ENCODE data around the gene MYOCOS.
"Not testable (repeated sequence)": the region's sequence is repeated elsewhere in the genome, so short reads cannot be mapped to it uniquely, and the experiment has no call there.

Gene MYOCOS

DNA sequence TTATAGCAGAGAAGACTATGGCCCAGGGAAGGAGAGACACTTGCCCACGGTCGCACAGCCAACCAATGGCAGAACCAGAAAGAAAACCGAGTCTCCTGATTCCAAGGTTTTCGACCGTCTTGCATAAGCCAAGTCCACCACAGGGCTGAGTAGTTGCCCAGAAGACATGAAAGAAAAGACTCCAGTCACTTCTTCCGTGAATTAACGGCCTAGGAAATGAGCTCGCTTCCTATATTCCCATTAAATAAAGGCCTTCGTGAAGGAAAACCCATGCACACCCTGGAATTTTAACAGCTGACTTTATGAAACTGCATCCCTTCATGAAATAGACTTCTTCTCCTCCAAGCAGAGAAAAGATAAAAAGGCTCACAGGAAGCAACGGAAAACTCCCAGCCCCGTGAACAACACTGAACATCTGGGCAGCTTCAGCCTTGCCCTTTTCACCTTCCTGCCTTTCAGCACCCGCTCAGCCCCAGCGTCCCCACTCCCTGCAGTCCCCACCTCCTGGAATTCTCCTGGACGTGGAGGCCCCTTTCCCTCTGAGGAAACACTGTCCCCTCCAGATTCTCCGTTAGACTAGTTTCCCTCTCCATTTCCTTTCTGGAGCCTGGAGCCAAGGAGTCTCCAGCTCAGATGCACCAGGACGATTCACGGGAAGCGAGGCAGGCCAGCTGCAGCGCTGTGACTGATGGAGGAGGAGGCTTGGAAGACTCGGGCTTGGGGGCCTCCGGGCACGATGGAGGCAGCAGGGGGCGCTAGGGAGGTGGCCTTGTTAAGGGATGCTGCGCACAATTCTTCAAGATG, 33.1 kb downstream of the MYOCOS start:
- DNase-seq (ENCODE audit: low read depth), result no peak
- no peak overlapping the region for H3K4me3 ChIP-seq (ENCODE audit: low read depth, low read length)

DNA sequence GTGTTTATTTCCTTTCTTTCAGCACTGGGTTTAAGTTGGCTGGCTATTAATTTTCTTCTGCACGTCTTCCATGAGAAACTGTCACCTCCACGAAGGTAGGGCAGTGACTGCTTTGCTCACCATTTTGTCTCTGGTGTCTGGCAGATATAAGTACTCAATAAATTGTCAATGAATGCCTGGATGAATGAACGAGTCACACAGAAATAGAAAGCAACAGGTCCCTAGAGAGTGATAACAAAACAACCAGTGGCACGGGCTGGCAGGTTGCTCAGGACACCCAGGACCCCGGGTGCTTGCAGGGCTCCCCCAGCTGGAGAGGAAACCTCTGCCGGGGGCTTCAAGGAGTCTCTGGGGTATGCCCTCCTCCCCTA, 33.7 kb downstream of the MYOCOS start:
- H3K4me3 ChIP-seq (ENCODE audit: low read depth, low read length), result no peak overlapping the region
- no peak for DNase-seq (ENCODE audit: low read depth)

DNA sequence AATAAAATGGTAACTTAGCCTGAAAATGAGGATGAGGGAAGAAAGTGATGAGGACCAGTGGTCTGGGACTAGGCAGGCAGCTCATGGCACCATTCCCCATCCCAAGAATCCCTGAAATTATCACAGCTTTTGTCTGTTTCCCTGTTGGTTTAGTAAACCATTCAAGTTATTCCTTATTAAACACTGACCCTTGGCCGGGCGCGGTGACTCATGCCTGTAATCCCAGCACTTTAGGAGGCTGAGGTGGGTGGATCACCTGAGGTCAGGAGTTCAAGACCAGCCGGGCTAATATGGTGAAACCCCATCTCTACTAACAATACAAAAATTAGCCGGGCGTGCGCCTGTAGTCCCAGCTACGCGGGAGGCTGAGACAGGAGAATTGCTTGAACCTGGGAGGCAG, 34.2 kb downstream of the MYOCOS start:
- not testable (repeated sequence) for H3K4me3 ChIP-seq (ENCODE audit: low read depth, low read length); DNase-seq (ENCODE audit: low read depth)

DNA sequence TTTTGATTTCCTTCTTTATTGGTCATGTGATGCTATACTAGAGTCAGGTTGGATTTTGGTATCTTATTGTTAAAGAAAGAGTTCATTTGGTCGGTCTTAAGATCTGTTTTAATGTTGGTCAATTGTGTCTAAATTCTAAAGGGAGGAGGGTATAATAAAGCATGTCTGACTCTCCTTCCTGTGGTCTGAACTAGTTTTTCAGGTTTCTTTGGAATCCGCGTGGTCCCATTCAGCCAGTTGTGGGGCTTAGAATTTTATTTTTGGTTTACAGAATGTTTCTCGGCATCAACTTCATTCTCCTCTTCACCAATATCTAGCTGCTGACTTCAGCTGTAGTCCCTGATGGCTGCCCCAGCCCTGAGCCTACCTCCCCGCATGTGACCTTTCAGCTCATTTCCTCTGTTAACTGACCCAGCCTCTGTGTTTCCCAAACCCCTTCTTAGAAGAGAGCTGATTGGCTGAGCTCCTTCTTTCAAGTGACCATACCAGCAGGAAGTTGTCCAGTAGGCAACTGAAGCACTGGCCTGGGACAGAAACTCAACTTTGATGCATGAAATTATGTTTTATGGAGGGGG, 39.1 kb downstream of the MYOCOS start:
- no peak overlapping the region for H3K4me3 ChIP-seq (ENCODE audit: low read depth, low read length)
- DNase-seq (ENCODE audit: low read depth), result no peak

DNA sequence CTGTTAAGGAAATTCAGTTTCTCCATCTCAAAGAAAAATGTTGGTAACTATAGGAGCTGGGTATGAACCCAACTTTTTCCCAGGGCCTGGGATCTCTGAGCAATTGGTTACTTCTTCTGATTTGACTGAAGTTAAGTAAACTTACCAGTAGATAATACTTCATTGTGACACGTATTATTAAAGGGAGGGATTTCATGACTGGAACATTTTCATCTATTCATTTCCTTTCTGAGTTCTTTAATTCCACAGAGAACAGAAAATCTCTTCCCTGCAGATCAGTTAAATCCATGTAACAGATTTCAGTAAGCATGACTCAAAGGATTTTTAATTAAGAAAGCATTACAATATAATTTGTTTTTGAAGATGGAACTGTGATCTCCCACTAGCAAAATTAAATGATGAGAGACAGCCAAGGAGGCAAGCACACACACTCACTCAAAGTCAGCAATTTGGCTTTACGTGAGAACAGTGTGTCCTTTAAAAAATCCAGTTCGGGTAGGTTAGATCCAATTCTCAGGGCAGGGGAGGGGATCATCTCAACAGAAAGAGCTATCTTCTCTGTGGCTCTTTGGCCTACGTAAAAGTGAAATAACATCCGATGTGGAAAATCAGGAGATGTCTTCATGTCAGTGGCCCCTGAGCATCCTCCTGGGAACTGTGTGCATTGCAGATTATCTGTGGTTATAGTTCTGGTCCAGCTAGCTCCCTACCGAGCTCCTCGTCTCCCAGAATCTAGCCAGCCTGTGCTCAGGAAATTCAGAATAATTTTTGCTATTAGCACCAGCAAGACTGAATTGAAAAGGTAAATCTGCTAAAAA, 41.2 kb downstream of the MYOCOS start:
- no peak overlapping the region for H3K4me3 ChIP-seq (ENCODE audit: low read depth, low read length)
- DNase-seq (ENCODE audit: low read depth), result no peak

DNA sequence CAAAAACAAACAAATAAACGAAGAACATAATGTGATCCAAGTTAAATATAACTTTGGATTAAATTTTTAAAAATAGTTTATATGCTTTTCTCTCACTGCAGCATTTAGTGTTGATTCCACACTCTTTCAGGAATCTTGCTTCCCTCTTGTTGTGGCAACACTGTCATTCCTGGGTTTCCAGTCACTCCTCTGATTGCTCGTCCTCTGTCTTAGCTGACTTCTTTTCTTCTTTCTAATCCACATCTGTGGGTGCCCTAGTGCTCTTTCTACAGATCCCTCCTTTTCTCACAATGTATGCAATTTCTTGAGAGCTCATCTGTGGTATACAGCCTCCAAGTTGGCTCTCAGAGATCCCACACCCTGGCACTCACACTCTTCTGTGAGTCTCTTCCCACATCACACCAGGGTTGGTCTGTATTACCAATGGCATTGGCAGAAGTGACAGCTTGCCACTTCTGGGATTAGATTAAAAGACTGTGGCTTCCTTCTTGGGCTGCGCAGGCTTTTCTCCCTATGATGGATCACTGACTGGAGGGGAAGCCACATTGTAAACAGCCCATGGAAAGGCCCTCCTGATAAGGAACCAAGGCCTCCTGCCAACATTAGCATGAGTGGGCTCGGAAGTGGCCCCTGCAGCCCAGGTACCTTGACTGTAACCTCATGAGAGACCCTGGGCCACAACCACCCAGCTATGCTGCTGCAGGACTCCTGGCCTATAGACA, 42.0 kb downstream of the MYOCOS start:
- H3K4me3 ChIP-seq (ENCODE audit: low read depth, low read length), result no peak overlapping the region
- DNase-seq (ENCODE audit: low read depth), result no peak

DNA sequence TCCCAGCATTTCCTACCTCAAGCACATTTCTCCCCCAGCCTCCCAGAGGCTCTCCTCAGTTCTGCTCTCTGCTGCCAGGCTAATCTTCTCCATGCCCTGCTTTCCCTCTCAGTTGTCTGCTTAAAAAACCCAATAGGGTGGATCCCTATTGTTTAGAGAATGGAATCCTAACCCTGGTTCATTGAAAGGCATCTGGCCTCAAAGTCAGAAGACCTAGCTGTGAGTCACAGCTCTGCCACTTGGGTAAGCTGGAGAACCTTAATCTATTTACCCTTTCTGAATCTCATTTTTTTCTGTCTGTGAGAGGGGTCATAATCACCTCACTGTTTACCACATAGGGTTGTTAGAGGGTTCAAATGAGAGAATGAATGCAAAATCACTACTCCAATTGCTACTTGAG, 42.9 kb downstream of the MYOCOS start:
- DNase-seq (ENCODE audit: low read depth), result no peak
- H3K4me3 ChIP-seq (ENCODE audit: low read depth, low read length), result no peak overlapping the region

DNA sequence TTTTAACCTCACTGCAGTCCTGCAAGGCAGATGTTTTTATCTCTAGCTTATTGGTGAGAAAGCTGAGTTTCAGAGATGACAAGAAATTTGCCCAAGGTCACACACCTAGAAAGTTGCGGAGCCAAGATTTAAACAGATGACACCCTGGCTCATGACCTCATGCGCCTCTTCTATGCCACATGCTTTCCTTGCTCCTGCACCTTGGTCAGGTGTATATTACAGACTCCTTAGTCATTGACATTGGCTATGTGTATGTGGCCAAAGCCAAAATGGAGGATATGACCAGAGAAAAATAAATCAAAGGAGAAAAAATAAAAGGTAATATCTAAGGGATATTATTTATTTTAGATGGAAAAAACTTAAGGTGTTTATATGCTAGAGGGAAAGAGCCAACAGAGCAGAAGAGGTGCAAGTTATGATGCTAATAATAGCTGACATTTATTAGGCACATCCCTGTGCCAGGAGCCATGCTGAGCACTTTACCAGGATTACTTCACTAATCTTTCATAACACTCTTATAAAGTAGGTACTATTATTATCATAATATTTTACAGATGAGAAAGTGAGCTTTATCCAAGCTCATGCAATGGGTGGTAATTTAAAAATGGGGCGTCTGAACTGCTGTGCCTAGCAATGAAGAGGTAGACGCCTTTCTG, 44.2 kb downstream of the MYOCOS start:
- no peak overlapping the region for H3K4me3 ChIP-seq (ENCODE audit: low read depth, low read length)
- no peak for DNase-seq (ENCODE audit: low read depth)

DNA sequence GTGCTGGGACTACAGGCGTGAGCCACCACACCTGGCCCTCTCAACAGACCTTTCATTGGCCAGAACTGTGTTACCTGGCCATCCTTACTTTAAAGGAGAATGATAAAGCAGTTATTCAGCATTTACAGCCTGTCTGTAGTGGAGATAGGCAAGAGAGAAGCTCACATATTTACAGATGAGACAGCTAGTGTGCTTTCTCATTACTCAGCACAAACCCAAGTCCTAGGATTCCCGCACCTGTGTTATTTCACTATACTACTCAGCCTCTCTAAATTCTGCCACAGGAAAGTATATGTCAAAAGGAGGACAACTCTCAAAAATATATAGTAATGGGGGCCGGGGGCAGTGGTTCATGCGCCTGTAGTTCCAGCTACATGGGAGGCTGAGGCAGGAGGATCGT, 46.3 kb downstream of the MYOCOS start:
- no peak for DNase-seq (ENCODE audit: low read depth)
- H3K4me3 ChIP-seq (ENCODE audit: low read depth, low read length), result no peak overlapping the region

DNA sequence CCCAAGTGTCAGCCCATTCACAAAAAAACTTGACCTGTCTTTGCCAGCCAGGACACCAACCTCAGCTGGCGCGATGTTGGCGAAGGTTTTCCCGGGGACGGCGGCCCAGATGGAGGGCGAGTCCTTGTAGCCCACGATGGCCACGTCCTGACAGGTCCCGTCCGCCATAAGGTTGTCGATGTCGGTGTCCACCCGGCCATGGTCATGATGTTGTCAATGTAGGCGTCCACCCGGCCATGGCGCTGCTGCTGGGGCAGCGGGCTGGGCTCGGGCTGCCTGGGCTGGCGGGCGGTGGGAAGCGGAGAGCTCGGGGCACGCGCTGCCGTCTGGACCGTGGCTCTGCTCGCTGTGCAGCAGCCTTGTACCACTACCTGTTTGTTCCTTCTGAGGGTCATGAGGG, 48.7 kb downstream of the MYOCOS start:
- H3K4me3 ChIP-seq (ENCODE audit: low read depth, low read length), result no peak overlapping the region
- no peak for DNase-seq (ENCODE audit: low read depth)

DNA sequence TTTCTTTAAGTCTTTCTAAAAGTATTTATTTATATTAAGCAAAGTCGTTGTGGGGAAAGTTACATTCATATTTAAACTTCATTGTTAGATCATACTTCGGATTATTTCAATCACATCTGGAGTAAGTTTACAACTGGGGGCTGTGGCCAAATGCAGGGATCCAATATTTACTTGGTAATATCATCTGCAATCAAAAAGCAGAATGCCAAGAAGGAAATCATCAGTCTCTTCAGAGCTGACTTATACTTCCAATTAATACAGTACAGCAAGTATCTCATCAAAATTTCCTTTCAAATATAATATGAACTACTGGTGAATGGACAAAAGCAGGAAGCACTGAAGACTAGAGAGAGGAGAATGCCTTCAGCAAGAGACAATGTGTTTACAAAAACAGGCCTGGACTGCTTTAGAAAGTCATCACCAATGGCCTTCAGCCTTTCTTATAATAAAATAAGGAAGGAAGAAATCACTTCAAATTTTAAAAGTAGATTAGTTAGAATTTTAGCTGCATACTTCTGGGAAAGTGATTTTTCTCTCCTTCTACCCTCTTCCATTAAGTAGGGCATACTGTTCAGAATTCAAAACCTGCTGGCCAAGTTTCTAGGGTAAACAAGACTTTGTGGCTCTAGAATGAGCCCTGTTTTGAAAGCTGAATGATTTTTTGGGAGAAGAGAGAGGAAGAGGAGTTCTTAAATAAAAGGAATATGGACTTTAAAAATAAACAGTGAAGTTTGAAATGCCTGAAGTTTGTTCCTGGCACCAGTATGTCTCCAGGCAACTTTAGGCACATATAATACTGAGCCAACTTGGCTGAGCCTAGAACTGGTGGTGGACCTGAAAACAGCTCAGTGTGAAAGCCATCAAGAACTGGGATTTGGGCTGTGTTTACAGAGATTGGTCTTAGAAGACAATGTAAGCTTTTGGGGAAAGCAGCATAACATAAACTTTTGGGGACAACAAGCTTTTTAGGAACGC, 52.7 kb downstream of the MYOCOS start:
- DNase-seq (ENCODE audit: low read depth), result no peak
- no peak overlapping the region for H3K4me3 ChIP-seq (ENCODE audit: low read depth, low read length)
